Chondrocyte (in vitro differentiated cells): ENCODE data around the gene LRFN2. TPM values are rescaled to one million over a fixed set of nuclear protein-coding genes. Genes with fewer than 3 reads are reported as not detected.

Experiments used
- DNase-seq: peaks from one replicate; pipeline ENCODE4 v3.0.0; 2021; ENCODE audit warnings: mixed read lengths, low spot score
- H3K27ac Mint-ChIP-seq: one replicate; pipeline ENCODE4 v1.8.0; 2021; ENCODE audit warnings: mild to moderate bottlenecking, moderate library complexity, mixed read lengths; ENCODE audit not compliant: unreplicated experiment
- H3K27me3 Mint-ChIP-seq: 2 replicates; pipeline ENCODE4 v1.8.0; 2021; ENCODE audit warnings: low read depth, mixed read lengths
- H3K36me3 Mint-ChIP-seq: 2 replicates; pipeline ENCODE4 v1.8.0; 2021; ENCODE audit warnings: low read depth, mixed read lengths
- H3K4me1 Mint-ChIP-seq: 2 replicates; pipeline ENCODE4 v1.8.0; 2021; ENCODE audit warnings: low read depth, mild to moderate bottlenecking, mixed read lengths
- H3K4me3 Mint-ChIP-seq: one replicate; pipeline ENCODE4 v1.8.0; 2021; ENCODE audit warnings: mild to moderate bottlenecking, moderate library complexity, mixed read lengths; ENCODE audit not compliant: unreplicated experiment
- H3K9me3 Mint-ChIP-seq: 2 replicates; pipeline ENCODE4 v1.8.0; 2021; ENCODE audit warnings: low read depth, mixed read lengths
- CTCF ChIP-seq: fragments of 200-600 bp; sonication (generic); IDR thresholded peaks from 2 replicates; pipeline ENCODE4 v1.5.0; 2021; ENCODE audit warnings: antibody characterized with exemption, mild to moderate bottlenecking, moderate library complexity
- total RNA-seq: library from RNA; stranded (reverse); gene quantifications from 3 replicates; pipeline ENCODE4 v1.2.1, GENCODE V29; 2021

The LRFN2 gene
- total RNA-seq, 1 donor from 2014 or later: 0.05 TPM

DNA sequence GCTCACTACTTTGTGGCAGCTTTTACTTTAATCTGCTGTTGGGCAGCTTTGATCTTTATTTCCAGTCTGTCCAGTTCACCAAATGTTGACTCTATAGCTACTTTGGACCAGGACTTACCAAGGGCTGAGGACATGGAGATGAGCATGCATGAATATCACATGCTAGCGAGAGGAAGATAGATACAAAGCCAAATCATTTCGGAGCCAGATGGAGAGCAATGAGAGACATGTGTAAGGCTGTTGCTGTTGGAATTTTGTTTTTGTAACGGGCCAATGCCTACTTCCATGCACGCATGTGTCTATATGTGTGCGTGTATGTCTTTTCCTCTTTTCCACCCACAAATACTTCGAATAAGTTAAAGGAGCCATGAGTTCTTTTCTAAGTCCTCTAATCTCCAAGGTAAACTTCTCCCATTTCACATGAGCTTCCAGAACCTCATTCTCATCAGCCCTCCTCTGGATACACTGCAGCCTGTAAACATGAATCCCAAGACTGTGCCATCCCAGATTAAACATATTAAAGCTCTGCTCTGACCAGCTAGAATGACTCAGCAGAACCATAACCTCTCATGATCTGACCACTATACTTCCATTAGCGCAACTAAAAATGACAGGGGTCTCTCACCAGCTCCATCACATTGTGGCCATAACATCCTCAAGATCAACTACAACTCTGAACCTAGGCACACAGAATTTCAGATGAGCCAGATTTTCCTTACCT, 160.7 kb downstream of the LRFN2 start:
- no peak overlapping the region for H3K27ac Mint-ChIP-seq
- DNase-seq: no peak
- TF ChIP-seq CTCF: no peak
- no peaks in the 10 kb centered on the region for H3K36me3 Mint-ChIP-seq
- no peaks in the 10 kb centered on the region for H3K4me1 Mint-ChIP-seq
- H3K9me3 Mint-ChIP-seq: no peaks in the 10 kb centered on the region
- H3K4me3 Mint-ChIP-seq: no peak overlapping the region
- H3K27me3 Mint-ChIP-seq: peaks cover 9% of the 10 kb centered on the region

DNA sequence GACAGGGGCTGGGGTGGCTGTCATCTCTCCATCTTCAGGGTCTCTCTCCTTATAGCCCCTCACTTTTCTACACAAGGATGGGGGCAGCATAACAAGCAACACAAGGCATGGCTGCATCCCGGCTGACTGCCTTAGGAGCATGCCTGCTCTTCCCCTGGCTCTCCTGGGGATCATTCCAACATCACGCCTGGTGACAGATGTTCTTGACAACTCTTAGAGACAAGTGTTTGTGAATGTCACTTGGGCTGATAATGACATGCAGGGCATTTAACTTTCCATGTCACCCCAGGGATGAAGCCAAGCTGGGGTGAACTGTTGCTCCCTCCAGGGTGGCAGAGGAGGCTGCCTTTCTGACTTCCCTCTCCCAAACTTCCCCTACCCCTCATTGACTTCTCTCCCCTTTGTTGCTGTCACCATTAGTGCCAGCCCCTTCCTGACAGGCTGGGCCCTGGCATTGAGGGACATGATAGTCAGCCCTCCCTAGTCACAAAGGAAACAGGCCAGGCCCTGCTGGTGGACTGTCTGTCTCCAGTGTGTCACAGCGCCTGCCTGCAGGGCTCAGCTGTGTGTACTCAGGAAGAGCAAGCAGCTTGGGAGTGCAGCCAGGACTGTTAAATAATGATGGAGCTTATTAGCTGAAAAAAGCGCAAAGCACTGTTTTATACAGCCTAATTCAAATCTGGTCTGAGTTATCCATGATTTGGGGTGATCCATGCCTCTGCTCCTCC, 161.8 kb downstream of the LRFN2 start:
- Mint-ChIP-seq H3K4me1 (no peaks in the 10 kb centered on the region), H3K36me3 (no peaks in the 10 kb centered on the region), H3K27ac (no peak overlapping the region), H3K9me3 (no peaks in the 10 kb centered on the region), H3K4me3 (no peak overlapping the region), H3K27me3 (peaks cover 9% of the 10 kb centered on the region)
- DNase-seq: no peak
- TF ChIP-seq CTCF: no peak

DNA sequence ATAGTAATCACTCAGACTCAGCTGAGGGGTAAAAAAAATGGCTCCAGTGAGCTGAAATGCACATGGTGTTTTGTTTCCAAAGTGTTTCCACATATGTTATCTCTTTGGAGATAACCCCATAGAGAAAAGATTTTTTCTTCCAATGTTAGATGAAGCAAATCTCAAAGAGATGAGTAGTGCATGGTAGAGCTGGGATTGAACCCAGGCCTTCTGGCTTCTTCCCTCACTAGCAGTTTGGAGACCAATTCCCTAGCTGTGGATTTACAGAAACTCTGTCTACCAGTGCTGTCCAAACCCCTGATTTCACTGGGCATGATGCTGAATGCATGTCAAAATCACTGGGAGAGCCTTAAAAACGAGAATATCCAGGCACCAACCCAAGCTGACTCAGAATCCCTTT, 165.1 kb downstream of the LRFN2 start:
- Mint-ChIP-seq H3K4me1 (no peaks in the 10 kb centered on the region), H3K4me3 (no peak overlapping the region), H3K27me3 (peaks cover 9% of the 10 kb centered on the region), H3K9me3 (no peaks in the 10 kb centered on the region), H3K27ac (no peak overlapping the region), H3K36me3 (no peaks in the 10 kb centered on the region)
- DNase-seq: no peak
- no peak for TF ChIP-seq CTCF

- Mint-ChIP-seq H3K27ac (no peak overlapping the region), H3K4me1 (no peaks in the 10 kb centered on the region), H3K4me3 (no peak overlapping the region), H3K36me3 (no peaks in the 10 kb centered on the region), H3K27me3 (peaks cover 9% of the 10 kb centered on the region), H3K9me3 (no peaks in the 10 kb centered on the region)
- TF ChIP-seq CTCF: no peak
- DNase-seq: no peak
Measured at GRCh38 chr6:40419946-40420728, 167.0 kb downstream of the LRFN2 start.

DNA sequence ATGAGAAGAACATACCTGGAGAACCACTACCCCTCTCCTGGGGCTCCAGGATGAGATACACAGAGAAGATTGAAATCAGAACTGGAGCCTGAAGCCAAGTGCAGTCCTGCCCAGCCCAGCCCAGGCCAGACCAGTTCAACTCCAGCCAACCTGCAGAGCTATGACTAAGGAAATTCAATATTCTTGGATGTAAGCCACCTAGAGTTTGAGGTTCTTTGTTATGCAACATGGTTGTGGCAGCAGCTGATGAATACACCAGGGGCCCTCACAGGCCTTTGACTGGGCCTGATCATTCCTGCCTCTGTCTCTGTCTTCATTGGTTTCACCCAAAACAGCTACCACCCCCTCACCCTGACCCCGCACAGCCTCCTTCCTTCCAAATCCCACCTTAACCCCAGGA, 167.8 kb downstream of the LRFN2 start:
- peaks cover 9% of the 10 kb centered on the region for H3K27me3 Mint-ChIP-seq
- no peak overlapping the region for H3K4me3 Mint-ChIP-seq
- no peaks in the 10 kb centered on the region for H3K4me1 Mint-ChIP-seq
- no peaks in the 10 kb centered on the region for H3K9me3 Mint-ChIP-seq
- H3K27ac Mint-ChIP-seq: no peak overlapping the region
- no peaks in the 10 kb centered on the region for H3K36me3 Mint-ChIP-seq
- DNase-seq: no peak
- TF ChIP-seq CTCF: no peak
